ENCODE data around the gene POU2AF1. TPM values are rescaled to one million over a fixed set of nuclear protein-coding genes. Genes with fewer than 3 reads are reported as not detected.

Gene POU2AF1
- total RNA-seq, 1 experiment from 2014 or later: not detected

DNA sequence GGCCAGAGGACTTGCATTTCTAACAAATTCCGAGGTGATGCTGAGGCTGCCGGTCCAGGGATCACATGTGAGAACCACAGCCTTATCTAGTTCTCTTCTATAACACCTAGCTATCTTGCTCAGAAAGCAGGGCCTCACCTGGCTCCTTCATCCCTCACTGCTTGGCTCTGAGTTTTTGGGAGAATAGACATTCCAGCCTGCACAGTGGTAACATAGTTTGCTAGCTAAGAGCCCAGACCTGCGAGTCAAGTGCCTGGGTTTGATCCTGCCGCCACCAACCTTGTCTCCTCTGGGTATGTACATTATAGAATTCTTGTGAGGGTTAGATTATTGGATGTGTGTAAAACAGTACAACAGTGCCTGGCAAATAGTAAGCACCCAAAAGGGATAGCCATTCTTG is 13.5 kb upstream of the POU2AF1 start:
- Mint-ChIP-seq H3K27me3 (ENCODE audit: unreplicated experiment) (no peaks in the 10 kb centered on the region), H3K4me1 (ENCODE audit: low read depth, unreplicated experiment) (no peaks in the 10 kb centered on the region), H3K4me3 (ENCODE audit: low read depth, unreplicated experiment) (no peak overlapping the region), H3K27ac (ENCODE audit: unreplicated experiment) (no peak overlapping the region), H3K9me3 (ENCODE audit: low read depth, unreplicated experiment) (no peaks in the 10 kb centered on the region), H3K36me3 (ENCODE audit: insufficient read depth, unreplicated experiment) (no peaks in the 10 kb centered on the region)
- CTCF ChIA-PET: no interaction called here
- no TSS peak for BruUV-seq (replicated peaks)
- TF ChIP-seq, protein P1, sequence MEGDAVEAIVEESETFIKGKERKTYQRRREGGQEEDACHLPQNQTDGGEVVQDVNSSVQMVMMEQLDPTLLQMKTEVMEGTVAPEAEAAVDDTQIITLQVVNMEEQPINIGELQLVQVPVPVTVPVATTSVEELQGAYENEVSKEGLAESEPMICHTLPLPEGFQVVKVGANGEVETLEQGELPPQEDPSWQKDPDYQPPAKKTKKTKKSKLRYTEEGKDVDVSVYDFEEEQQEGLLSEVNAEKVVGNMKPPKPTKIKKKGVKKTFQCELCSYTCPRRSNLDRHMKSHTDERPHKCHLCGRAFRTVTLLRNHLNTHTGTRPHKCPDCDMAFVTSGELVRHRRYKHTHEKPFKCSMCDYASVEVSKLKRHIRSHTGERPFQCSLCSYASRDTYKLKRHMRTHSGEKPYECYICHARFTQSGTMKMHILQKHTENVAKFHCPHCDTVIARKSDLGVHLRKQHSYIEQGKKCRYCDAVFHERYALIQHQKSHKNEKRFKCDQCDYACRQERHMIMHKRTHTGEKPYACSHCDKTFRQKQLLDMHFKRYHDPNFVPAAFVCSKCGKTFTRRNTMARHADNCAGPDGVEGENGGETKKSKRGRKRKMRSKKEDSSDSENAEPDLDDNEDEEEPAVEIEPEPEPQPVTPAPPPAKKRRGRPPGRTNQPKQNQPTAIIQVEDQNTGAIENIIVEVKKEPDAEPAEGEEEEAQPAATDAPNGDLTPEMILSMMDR (IDR thresholded peaks at IDR 0.05; ENCODE audit: unreplicated experiment): no peak
- intact Hi-C loops (cut with micrococcal nuclease; ENCODE audit: unreplicated experiment): no loop called here
- DNase-seq: no peak

DNA sequence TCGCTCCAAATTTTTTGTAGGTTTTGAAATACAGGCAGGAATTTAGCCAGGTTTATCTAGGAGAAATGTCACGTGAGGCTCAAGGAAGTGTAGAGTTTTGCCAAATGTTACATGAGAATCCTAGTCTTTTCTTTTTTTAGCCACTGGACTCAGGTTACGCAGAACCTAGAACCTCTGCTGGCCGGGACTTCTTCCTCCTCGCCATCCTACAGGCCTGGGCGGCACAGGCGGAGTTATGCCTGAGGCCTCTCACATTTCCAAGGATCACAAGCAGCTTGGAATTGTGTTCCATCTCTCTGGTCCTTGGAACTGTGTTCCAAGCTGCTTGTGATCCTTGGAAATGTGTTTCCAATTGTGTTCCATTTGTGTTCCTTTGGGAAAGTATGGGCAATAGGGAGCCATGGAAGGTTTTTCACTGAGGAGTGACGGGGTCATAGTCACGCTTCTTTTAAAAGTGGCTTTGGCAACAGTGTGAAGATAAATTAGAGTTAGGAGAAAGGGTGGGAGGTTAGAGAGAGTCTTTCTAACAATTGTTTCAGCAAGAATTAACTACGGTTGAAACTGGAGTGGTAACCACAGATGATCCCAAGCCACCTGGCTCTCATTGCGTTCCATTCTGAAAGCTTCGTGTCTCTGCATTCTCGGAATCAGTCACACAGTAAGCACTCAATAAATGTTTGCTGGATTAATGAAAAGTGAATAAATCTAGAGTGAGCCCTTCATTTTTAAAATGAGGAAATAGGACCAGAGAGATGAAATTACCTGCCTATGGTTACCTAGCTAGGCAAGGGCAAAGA is 12.5 kb upstream of the POU2AF1 start:
- Mint-ChIP-seq H3K4me1 (ENCODE audit: low read depth, unreplicated experiment) (no peaks in the 10 kb centered on the region), H3K27me3 (ENCODE audit: unreplicated experiment) (no peaks in the 10 kb centered on the region), H3K4me3 (ENCODE audit: low read depth, unreplicated experiment) (no peak overlapping the region), H3K27ac (ENCODE audit: unreplicated experiment) (no peak overlapping the region), H3K36me3 (ENCODE audit: insufficient read depth, unreplicated experiment) (no peaks in the 10 kb centered on the region), H3K9me3 (ENCODE audit: low read depth, unreplicated experiment) (no peaks in the 10 kb centered on the region)
- TF ChIP-seq, protein P1 (IDR thresholded peaks at IDR 0.05; ENCODE audit: unreplicated experiment): no peak
- no peak for DNase-seq
- BruUV-seq (replicated peaks): no TSS peak
- CTCF ChIA-PET: interaction anchor here (0.6 kb wide), 1 partner anchor 9 kb away, joined by 3 read pairs; no protein-coding TSS in a partner anchor
- intact Hi-C loops (cut with micrococcal nuclease; ENCODE audit: unreplicated experiment): no loop called here

DNA sequence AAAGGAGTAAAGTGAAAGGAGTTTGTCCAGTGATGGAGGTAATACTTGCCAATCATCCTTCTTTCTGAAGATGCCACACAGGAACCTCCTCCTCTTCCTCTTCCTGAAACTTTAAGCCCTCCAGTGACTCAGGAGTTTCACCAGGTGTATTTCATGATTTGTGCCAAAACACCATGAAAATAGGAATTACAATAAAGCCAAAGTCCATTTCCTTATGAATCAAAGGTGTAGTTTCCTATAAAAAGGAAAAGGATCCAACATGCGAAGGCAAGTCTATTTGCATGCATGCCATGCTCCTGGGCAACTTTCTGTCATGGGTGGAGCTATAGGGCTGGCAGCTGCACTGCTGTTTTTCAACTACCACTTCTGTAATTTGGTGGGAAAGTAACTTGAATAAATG is 9.8 kb upstream of the POU2AF1 start:
- Mint-ChIP-seq H3K27ac (ENCODE audit: unreplicated experiment) (no peak overlapping the region), H3K4me3 (ENCODE audit: low read depth, unreplicated experiment) (no peak overlapping the region), H3K9me3 (ENCODE audit: low read depth, unreplicated experiment) (no peaks in the 10 kb centered on the region), H3K27me3 (ENCODE audit: unreplicated experiment) (no peaks in the 10 kb centered on the region), H3K36me3 (ENCODE audit: insufficient read depth, unreplicated experiment) (no peaks in the 10 kb centered on the region), H3K4me1 (ENCODE audit: low read depth, unreplicated experiment) (no peaks in the 10 kb centered on the region)
- intact Hi-C loops (cut with micrococcal nuclease; ENCODE audit: unreplicated experiment): no loop called here
- BruUV-seq (replicated peaks): no TSS peak
- TF ChIP-seq, protein P1 (IDR thresholded peaks at IDR 0.05; ENCODE audit: unreplicated experiment): no peak
- no peak for DNase-seq
- CTCF ChIA-PET: no interaction called here

DNA sequence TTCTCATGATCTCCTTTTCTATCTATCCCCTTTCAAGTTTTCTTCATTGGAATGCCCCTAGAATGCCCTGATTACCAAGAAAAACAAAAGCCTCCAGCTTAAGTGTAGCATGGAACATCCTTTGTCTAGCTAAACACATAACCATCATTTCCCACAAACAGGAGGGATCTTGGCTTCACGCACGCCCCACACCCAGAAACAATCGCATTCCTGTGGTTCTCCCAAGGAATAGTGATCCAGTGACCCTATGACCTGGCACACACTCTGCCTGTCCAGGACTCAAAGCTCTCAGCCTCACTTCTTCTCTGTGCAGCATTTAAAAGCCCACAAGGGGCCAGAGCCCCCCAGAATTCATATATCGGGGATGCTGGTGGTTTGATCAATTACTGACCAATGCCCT is 9.3 kb upstream of the POU2AF1 start:
- CTCF ChIA-PET: no interaction called here
- intact Hi-C loops (cut with micrococcal nuclease; ENCODE audit: unreplicated experiment): no loop called here

More for the DNA sequence above, 9.3 kb upstream of the POU2AF1 start:
- no peaks in the 10 kb centered on the region for H3K36me3 Mint-ChIP-seq (ENCODE audit: insufficient read depth, unreplicated experiment)
- TF ChIP-seq, protein P1 (IDR thresholded peaks at IDR 0.05; ENCODE audit: unreplicated experiment): no peak
- no peak overlapping the region for H3K27ac Mint-ChIP-seq (ENCODE audit: unreplicated experiment)
- no TSS peak for BruUV-seq (replicated peaks)
- H3K4me3 Mint-ChIP-seq (ENCODE audit: low read depth, unreplicated experiment): no peak overlapping the region
- no peaks in the 10 kb centered on the region for H3K4me1 Mint-ChIP-seq (ENCODE audit: low read depth, unreplicated experiment)
- no peaks in the 10 kb centered on the region for H3K27me3 Mint-ChIP-seq (ENCODE audit: unreplicated experiment)
- no peak for DNase-seq
- H3K9me3 Mint-ChIP-seq (ENCODE audit: low read depth, unreplicated experiment): no peaks in the 10 kb centered on the region
